HepG2 (cell line): ENCODE measurements around the gene ABCG5. TPM values are rescaled to one million over a fixed set of nuclear protein-coding genes. Genes with fewer than 3 reads are reported as not detected.
A peak's percentile ranks its signal among the peaks of the same experiment; 100 is the strongest.

Experiments used
- BRCA1 ChIP-seq: sonication (generic); formaldehyde crosslinking; IDR thresholded peaks from 2 replicates; pipeline ENCODE4 v1.4.0; 2020; ENCODE audit warnings: missing genetic modification reagents
- CSRNP2 ChIP-seq: sonication (generic); formaldehyde crosslinking; conservative IDR thresholded peaks from 2 replicates; pipeline ENCODE4 v1.8.0; 2022; ENCODE audit warnings: low read depth, missing genetic modification reagents
- DNMT3B ChIP-seq: conservative IDR thresholded peaks from 2 replicates; pipeline ENCODE4 v1.6.1; 2016; ENCODE audit warnings: missing biosample characterization, control low read depth
- FOXO4 ChIP-seq: sonication (generic); formaldehyde crosslinking; conservative IDR thresholded peaks from 2 replicates; pipeline ENCODE4 v1.8.1; 2023; ENCODE audit warnings: missing genetic modification reagents
- HNRNPH1 ChIP-seq: fragments of 200-400 bp; formaldehyde crosslinking; optimal IDR thresholded peaks from 2 replicates; pipeline ENCODE3; 2017; ENCODE audit warnings: mild to moderate bottlenecking, low read depth, low read length
- JARID2 ChIP-seq: sonication (generic); formaldehyde crosslinking; IDR thresholded peaks from 2 replicates; pipeline ENCODE4 v1.8.1; 2023; ENCODE audit warnings: missing genetic modification reagents, inconsistent platforms; ENCODE audit not compliant: insufficient replicate concordance
- MAFK ChIP-seq, 2 experiments: IDR thresholded peaks in 1 of 2; conservative IDR thresholded peaks in 1 of 2; 2 replicates each; pipeline ENCODE4 v1.6.1; 2011; ENCODE audit warnings: improper control_type of control experiment in 2 of 2, low read length in 2 of 2
- MLX ChIP-seq: IDR thresholded peaks from 2 replicates; pipeline ENCODE4 v1.6.1; 2016
- PAX8 ChIP-seq: sonication (generic); formaldehyde crosslinking; IDR thresholded peaks from 2 replicates; pipeline ENCODE4 v1.8.0; 2022; ENCODE audit warnings: mild to moderate bottlenecking, missing genetic modification reagents, borderline replicate concordance
- RBM22 ChIP-seq: fragments of 200-400 bp; formaldehyde crosslinking; optimal IDR thresholded peaks from 2 replicates; pipeline ENCODE3; 2017; ENCODE audit warnings: mild to moderate bottlenecking, low read length, moderate library complexity
- SAFB2 ChIP-seq: sonication (generic); formaldehyde crosslinking; IDR thresholded peaks from 2 replicates; pipeline ENCODE4 v1.5.1; 2020; ENCODE audit warnings: missing genetic modification reagents, low read depth, mild to moderate bottlenecking, borderline replicate concordance
- TBP ChIP-seq: sonication (generic); formaldehyde crosslinking; IDR thresholded peaks from 2 replicates; pipeline ENCODE4 v1.5.0; 2020; ENCODE audit warnings: missing genetic modification reagents
- ZBTB46 ChIP-seq: sonication (generic); formaldehyde crosslinking; IDR thresholded peaks from 2 replicates; pipeline ENCODE4 v1.4.0; 2020; ENCODE audit warnings: mild to moderate bottlenecking, missing genetic modification reagents, borderline replicate concordance
- ZBTB7A ChIP-seq: sonication (generic); formaldehyde crosslinking; IDR thresholded peaks from 2 replicates; pipeline ENCODE4 v1.8.0; 2022; ENCODE audit warnings: mild to moderate bottlenecking, missing genetic modification reagents
- ZFP36L1 ChIP-seq: sonication (generic); formaldehyde crosslinking; IDR thresholded peaks from 2 replicates; pipeline ENCODE4 v1.8.0; 2022; ENCODE audit warnings: mild to moderate bottlenecking, missing genetic modification reagents, moderate library complexity
- ZFP90 ChIP-seq: sonication (generic); formaldehyde crosslinking; IDR thresholded peaks from 2 replicates; pipeline ENCODE4 v1.8.0; 2022; ENCODE audit warnings: missing genetic modification reagents, mild to moderate bottlenecking, inconsistent platforms, borderline replicate concordance
- ZKSCAN1 ChIP-seq: fragments of 150-350 bp; IDR thresholded peaks from 2 replicates; pipeline ENCODE4 v1.6.1; 2014; ENCODE audit warnings: low read length
- ZNF230 ChIP-seq: sonication (generic); formaldehyde crosslinking; IDR thresholded peaks from 2 replicates; pipeline ENCODE4 v1.4.0; 2020; ENCODE audit warnings: mild to moderate bottlenecking, missing genetic modification reagents
- ZNF235 ChIP-seq: sonication (generic); formaldehyde crosslinking; IDR thresholded peaks from 2 replicates; pipeline ENCODE4 v1.8.1; 2023; ENCODE audit warnings: mild to moderate bottlenecking, missing genetic modification reagents, borderline replicate concordance
- ZNF275 ChIP-seq: sonication (generic); formaldehyde crosslinking; IDR thresholded peaks from 2 replicates; pipeline ENCODE4 v1.8.0; 2022; ENCODE audit warnings: missing genetic modification reagents, mild to moderate bottlenecking, inconsistent platforms, borderline replicate concordance
- ZSCAN12 ChIP-seq: sonication (generic); formaldehyde crosslinking; IDR thresholded peaks from 2 replicates; pipeline ENCODE4 v1.9.0; 2021; ENCODE audit warnings: mild to moderate bottlenecking, missing genetic modification reagents
- polyA plus RNA-seq, 8 experiments: library from polyadenylated mRNA; depleted of rRNA in 3 of 8; stranded (reverse) in 7 of 8; unstranded in 1 of 8; fragments of >200 nt; fragmentation: Illumina TruSeq in 4 of 8; extraction: Trizol in 4 of 8; gene quantifications; 2 replicates each; pipeline versions ENCODE4 v1.2.1 to v1.2.3, GENCODE V29; 2011 to 2016; ENCODE audit warnings: low read depth in 4 of 8, missing spikeins in 1 of 8, mixed read lengths in 1 of 8; ENCODE audit not compliant: insufficient read depth in 1 of 8
- total RNA-seq, 5 experiments: library from RNA; depleted of rRNA; stranded (reverse); fragments of >200 nt; fragmentation: Illumina TruSeq; extraction: Trizol; gene quantifications; 2 replicates each; pipeline ENCODE4 v1.2.3, GENCODE V29; 2016; ENCODE audit warnings: low read depth in 1 of 5

The ABCG5 gene
- total and polyA plus RNA-seq, 2 of the 13 experiments (the other 11 are each of a cell fraction or from before 2014, with no cell fraction given): 15.1 to 39.0 TPM

- no peak for TF ChIP-seq ZBTB46 (CRISPR knock-in tag)
- no peak for TF ChIP-seq ZSCAN12 (CRISPR knock-in tag)
- TF ChIP-seq ZBTB7A (CRISPR knock-in tag): no peak; the same call in 1 of the 2 replicates
- TF ChIP-seq HNRNPH1: no peak
- TF ChIP-seq MLX (CRISPR knock-in tag): no peak
- TF ChIP-seq JARID2 (CRISPR knock-in tag): no peak
- TF ChIP-seq SAFB2 (CRISPR knock-in tag): no peak
- no peak; the same call in 1 of the 2 replicates for TF ChIP-seq ZNF230 (CRISPR knock-in tag)
- TF ChIP-seq ZNF275 (CRISPR knock-in tag): 0 out of 2 replicates have a peak, but pooled peaks have one; percentile 83
- no peak for TF ChIP-seq DNMT3B
- TF ChIP-seq ZKSCAN1: no peak
- peak; percentile 79; the same call in 1 of the 2 replicates for TF ChIP-seq ZNF235 (CRISPR knock-in tag)
- 0 out of 2 replicates have a peak, but pooled peaks have one; percentile 53 for TF ChIP-seq BRCA1 (CRISPR knock-in tag)
- no peak for TF ChIP-seq ZFP36L1 (CRISPR knock-in tag)
- TF ChIP-seq ZFP90 (CRISPR knock-in tag): peak; percentile 90; the same call in 1 of the 2 replicates
- no peak for TF ChIP-seq CSRNP2 (CRISPR knock-in tag)
- TF ChIP-seq MAFK (conservative IDR thresholded peaks at IDR 0.05 in 1 of 2, IDR thresholded peaks at IDR 0.05 in 1 of 2; ENCODE audit: low read length in 2 of 2): no peak
- no peak for TF ChIP-seq FOXO4
- no peak for TF ChIP-seq RBM22
- TF ChIP-seq PAX8 (CRISPR knock-in tag): 0 out of 2 replicates have a peak, but pooled peaks have one; percentile 29
- TF ChIP-seq TBP: no peak
Observed at GRCh38 chr2:43838560-43839267, at the start of gene ABCG5, which contains the start of gene ABCG8 (continued).
